Activated CD4-positive, CD25-positive, alpha-beta regulatory T cell treated with anti-CD3 and anti-CD28 coated beads, Interleukin-2, amount 50 U/mL, for 16 hours (primary cell): ENCODE measurements around the gene AMPH.
"Not testable (repeated sequence)": the region's sequence is repeated elsewhere in the genome, so short reads cannot be mapped to it uniquely, and the experiment has no call there.

ENCODE experiments used
- DNase-seq: peaks from one replicate; pipeline ENCODE4 v3.0.0-alpha.2; 2020; ENCODE audit warnings: low read depth, low spot score

AMPH gene

GRCh38 chr7:38628630-38629385 lies 2.4 kb downstream of the AMPH start:
- DNase-seq = no peak

DNA sequence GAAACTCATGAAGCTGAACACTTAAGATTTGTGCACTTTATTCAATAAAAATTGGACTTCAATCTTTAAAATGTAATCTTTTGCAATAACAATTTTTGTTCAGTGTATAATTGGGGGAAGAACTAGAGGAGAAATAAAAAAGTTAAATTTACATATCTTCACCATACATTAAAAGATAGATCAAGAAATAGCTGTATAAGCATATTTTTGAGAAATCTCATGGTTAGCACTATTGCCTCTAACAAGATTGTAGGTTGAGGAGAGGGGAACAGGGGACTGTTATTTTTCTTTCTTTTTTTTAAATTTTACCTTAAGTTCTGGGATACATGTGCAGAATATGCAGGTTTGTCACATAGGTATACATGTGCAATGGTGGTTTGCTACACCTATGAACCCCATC lies 5.3 kb downstream of the AMPH start:
- DNase-seq = no peak

DNA sequence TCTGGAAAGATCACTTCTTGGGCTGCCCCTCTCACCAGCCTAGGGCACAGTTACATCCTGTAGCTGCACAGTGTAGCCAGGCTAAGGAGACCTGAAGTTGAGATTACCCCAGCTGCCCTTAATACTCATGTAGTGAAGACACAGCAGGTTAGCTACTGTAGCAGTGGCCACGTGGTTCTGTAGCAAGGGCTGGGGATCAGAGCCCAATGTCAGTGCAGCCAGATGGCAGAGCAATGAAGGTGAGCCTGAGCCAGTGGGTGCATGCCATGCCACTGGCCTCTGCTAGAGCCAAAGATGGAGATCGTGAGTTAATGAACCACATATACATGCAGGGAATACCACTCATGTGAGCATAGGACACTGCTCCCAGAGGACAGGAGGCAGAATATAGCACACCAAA lies 15.5 kb downstream of the AMPH start:
- no peak for DNase-seq

GRCh38 chr7:38607466-38607865 lies 23.7 kb downstream of the AMPH start:
- no peak for DNase-seq

DNA sequence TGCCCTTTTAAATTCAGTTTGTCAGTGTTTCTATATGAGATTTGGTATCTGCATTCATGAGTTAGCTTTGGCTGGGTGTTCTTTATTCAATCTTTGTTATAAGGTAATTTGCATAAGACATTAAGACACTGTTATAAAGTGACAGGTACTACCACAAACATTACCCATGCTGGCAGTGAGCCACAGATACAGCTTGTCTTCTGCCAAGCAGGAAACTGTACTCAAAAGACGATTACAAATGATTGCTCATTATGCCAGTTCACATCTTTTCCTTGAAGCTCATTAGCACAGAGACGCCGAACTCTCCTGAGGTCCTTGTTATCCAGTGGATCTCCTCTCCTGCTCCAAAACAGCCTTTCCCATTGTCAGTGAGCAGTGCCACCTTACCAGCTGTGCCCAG lies 30.4 kb downstream of the AMPH start:
- no peak for DNase-seq

DNA sequence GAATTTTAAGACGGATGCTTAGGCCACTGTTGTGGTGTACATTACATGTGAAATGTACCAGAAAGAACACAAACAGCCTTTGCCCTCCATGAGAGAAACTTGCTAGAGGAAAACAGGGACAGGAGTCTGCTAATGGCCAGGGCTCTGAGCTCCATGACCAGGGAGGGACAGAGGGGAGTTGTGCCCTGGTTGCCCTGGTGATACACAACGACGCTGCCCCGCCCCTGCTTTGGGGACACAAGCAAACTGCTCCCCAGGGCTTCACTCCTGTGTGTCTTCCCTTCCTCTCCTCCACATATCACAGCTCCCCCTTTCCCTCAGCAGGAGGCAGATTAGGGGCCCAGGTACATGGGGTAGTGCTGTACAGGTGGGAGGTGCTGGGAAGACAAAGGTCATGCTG lies 36.2 kb downstream of the AMPH start:
- no peak for DNase-seq

DNA sequence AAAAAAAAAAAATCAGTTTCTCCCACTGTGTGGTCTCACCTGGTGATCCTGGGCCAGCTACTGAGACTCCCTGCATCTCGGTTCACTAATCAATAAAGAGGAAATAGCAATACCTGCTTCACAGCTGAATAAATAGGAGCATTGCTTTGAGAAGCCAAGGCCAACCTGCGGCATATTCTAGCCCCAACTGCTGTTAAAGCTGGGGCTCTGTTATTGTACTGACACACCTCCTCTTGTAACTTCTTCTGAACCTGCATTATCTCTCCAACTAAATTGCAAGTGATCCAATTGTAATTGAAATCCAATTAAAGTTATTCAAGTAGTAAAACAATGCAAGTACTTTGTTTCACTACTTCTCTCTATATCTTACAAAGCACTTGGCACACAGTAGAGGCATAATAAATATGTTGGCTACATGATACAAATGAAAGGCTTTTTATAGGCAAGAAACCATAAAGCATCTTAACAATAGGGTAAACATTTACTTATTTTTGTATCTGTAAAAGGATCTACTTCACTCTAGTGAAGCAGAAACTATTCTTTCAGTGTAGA lies 38.4 kb downstream of the AMPH start:
- no peak for DNase-seq

- DNase-seq = no peak
Observed at GRCh38 chr7:38585572-38586354, 45.4 kb downstream of the AMPH start.

DNA sequence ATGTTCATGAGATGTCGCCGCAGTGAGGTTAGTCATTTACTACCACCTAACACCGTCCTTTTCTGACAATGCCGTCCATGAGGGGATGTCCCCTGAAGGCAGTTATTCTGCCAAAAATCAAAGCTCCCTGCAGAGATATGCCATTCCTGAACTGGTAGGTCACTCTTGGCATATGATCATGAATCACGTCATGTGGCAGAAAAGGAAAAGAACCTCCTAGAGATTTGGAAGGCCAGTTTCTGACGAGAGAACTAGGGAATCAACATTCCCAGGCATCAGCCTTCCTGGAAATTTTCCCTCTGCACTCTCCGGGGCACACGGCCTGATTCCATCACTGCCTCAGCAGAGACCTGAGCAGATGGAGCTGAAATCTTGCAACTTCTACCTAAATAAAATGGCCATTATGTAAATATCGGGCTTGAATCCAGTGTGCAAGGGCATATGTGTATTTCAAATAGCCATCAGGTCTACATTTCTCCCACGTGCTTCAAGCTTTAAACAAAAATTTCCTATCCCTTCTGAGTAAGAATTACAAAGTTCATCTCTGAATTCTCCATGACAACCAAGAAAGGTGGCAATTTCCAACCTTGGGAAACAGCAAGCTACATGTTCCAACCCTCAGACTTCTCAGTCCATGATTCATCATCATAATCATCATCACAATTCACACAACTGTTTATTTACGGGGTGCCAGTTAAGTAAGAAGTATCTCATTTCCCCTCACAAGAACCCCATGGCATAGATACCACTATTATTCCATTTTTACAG lies 46.5 kb downstream of the AMPH start:
- DNase-seq = no peak

GRCh38 chr7:38580485-38580884 lies 50.7 kb downstream of the AMPH start:
- no peak for DNase-seq

- DNase-seq = no peak
Observed at GRCh38 chr7:38574086-38574485, 57.1 kb downstream of the AMPH start.

DNA sequence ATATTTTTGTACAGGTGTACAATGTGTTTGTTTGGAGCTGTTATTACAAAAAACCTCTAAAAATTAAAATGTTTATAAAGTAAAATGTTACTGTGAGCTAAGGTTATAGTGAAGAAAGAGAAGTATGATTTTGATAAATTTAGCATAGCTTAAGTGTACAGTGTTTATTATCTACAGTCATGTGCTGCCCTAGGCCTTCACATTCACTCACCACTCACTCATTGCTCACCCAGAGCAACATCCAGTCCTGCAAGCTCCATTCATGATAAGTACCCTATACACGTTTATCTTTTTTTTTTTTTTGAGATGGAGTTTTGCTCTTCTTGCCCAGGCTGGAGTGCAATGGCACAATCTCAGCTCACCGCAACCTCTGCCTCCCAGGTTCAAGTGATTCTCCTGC lies 59.6 kb downstream of the AMPH start:
- DNase-seq = not testable (repeated sequence)

DNA sequence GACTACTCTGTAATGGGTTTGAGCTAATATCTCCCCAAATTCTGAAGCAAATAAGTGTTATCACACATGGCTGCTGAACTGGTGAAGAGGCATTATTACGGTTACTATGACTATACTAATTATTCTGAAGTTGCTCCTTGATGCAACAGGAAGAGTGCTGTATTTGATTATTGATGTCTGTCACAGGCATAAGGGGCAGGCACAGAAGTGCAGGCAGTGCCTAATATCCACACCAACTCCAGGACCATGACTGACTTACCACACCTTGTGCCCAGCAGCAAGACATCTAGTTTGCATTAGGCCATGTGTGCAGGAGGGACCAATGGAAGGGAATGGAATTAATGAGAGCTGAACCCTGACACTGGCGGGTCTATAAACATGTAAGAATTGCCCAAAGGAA lies 62.7 kb downstream of the AMPH start:
- no peak for DNase-seq

DNA sequence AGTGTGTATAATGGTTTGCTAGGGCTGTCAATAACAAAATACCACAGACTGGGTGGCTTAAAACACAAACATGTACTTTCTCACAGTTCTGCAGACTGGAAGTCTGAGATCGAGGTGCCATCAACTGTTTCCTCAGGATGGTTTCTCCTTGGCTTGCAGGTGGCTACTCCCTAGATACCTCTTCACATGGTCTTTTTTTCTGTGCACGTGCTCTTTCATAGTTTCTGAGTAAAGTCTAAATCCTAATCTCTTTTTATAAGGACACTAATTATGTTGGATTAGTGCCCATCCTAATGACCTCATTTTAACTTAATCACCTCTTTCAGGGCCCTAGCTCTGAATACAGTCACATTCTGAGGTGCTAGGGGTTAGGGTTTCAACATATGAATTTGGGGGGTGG lies 65.9 kb downstream of the AMPH start:
- DNase-seq = no peak

GRCh38 chr7:38563741-38564140 lies 67.4 kb downstream of the AMPH start:
- DNase-seq = no peak

DNA sequence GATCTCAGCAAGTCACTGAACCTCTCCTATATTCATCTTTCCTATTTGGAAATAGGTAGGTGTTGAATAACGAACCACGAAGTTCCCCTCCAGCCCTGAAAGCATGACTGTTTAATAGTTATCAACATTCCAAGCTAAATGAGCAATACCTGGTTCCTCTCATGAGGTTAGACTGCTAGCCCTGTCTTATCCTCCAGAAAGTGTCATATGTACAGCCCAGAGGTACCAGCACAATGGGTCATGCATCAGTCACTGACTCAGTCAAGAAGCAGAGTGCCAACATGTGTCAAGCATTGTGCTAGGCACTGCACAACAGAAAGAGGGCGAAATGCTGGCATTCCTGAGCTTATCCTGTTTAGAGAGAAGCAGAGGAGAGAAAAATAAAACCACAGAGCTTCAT lies 70.0 kb downstream of the AMPH start:
- no peak for DNase-seq

GRCh38 chr7:38558761-38559345 lies 72.3 kb downstream of the AMPH start:
- DNase-seq = no peak

DNA sequence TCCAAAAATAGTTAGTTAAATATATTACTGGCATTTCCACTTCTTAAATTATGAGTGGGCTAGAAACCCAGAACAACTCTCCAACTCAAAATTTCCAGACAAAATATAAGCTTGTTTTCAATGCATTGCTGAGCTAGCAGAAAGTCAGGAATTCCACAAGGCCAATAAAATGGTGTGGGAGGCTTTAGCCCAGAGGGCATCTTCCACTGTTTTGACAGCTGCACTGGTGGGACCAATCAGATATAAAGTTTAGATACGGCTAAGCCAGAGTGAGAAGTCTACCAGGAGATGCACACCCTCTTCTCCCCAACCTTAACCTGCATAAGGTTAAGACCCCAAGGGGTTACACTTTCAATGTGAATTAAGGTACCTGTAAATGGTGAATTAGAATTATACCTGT lies 76.6 kb downstream of the AMPH start:
- no peak for DNase-seq

- no peak for DNase-seq
Observed at GRCh38 chr7:38550836-38551235, 80.3 kb downstream of the AMPH start.

- DNase-seq = no peak
Observed at GRCh38 chr7:38548605-38549004, 82.6 kb downstream of the AMPH start.

- no peak for DNase-seq
Observed at GRCh38 chr7:38546763-38547162, 84.4 kb downstream of the AMPH start.

- DNase-seq = no peak
Observed at GRCh38 chr7:38545977-38546376, 85.2 kb downstream of the AMPH start.
